A549 (cell line): Measurements from ENCODE around the gene NINJ1. TPM values are rescaled to one million over a fixed set of nuclear protein-coding genes. Genes with fewer than 3 reads are reported as not detected.

Source experiments
- ATAC-seq, 2 experiments: fragments of 200-7000 bp in 1 of 2; fragments of >200 bp in 1 of 2; cut with Nextera tagmentation in 1 of 2; cut with Tn5 transposase in 1 of 2; 3 replicates each; pipeline versions ENCODE4 v1.8.0 to v1.9.1; 2018 to 2020; ENCODE audit warnings: mild to moderate bottlenecking in 1 of 2, moderate library complexity in 1 of 2
- CTCF ChIA-PET: fragments of 300-600 bp; sonication (Branson Sonifier 250); formaldehyde crosslinking; extraction: SDS; loops from one replicate; lab custom pipeline; 2021; ENCODE audit warnings: antibody characterized with exemption, inconsistent platforms; lab: Yijun Ruan, JAX
- POLR2A ChIA-PET: fragments of 350-600 bp; formaldehyde crosslinking; extraction: SDS; loops from one replicate; lab custom pipeline; 2021; ENCODE audit warnings: antibody characterized with exemption, inconsistent platforms; lab: Yijun Ruan, JAX
- DNase-seq, 2 experiments: peaks; one replicate each; pipeline versions ENCODE4 v3.0.0 to v3.0.0-alpha.2; 2011 to 2016; ENCODE audit warnings: low read depth in 1 of 2, low spot score in 1 of 2
- FAIRE-seq: peaks from 2 replicates; lab custom pipeline; 2011; peaks lifted over from hg19 to GRCh38; lab: Jason Lieb, UNC
- H3K27ac ChIP-seq, 2 experiments: fragments of >200 bp; sonication (Bioruptor Twin); formaldehyde crosslinking; 3 replicates each; pipeline ENCODE4 v1.5.1; 2016 to 2017
- H3K4me1 ChIP-seq: fragments of >200 bp; sonication (Bioruptor Twin); formaldehyde crosslinking; 3 replicates; pipeline ENCODE4 v1.6.1; 2016
- H3K4me2 ChIP-seq: fragments of >200 bp; sonication (Bioruptor Twin); formaldehyde crosslinking; 3 replicates; pipeline ENCODE4 v1.6.1; 2016
- H3K4me3 ChIP-seq: fragments of >200 bp; sonication (Bioruptor Twin); formaldehyde crosslinking; 3 replicates; pipeline ENCODE4 v1.5.1; 2016
- H3K9me3 ChIP-seq: fragments of >200 bp; sonication (Bioruptor Twin); formaldehyde crosslinking; 3 replicates; pipeline ENCODE4 v1.6.1; 2016
- EP300 ChIP-seq, 2 experiments: fragments of >200 bp; sonication (Bioruptor Twin); formaldehyde crosslinking; IDR thresholded peaks; 2 replicates in 1 of 2; 3 replicates in 1 of 2; pipeline ENCODE4 v1.6.1; 2016 to 2017
- FOSL2 ChIP-seq, 2 experiments: fragments of 450-650 bp in 1 of 2; fragments of >200 bp in 1 of 2; sonication (Bioruptor Twin) in 1 of 2; formaldehyde crosslinking; IDR thresholded peaks; 2 replicates each; pipeline versions ENCODE4 v1.5.0 to v1.6.1; 2016 to 2020; ENCODE audit warnings: mild to moderate bottlenecking in 1 of 2, moderate library complexity in 1 of 2
- HDAC2 ChIP-seq: fragments of 200-600 bp; sonication (generic); IDR thresholded peaks from 2 replicates; pipeline ENCODE4 v1.6.1; 2016
- HOXA7 ChIP-seq: fragments of 250-450 bp; sonication (Bioruptor Pico); IDR thresholded peaks from 2 replicates; pipeline ENCODE4 v1.5.0; 2020; ENCODE audit warnings: mild to moderate bottlenecking, moderate library complexity
- MAFK ChIP-seq: fragments of 450-650 bp; IDR thresholded peaks from 2 replicates; pipeline ENCODE4 v1.6.1; 2014; ENCODE audit not compliant: partially characterized antibody
- MYC ChIP-seq: IDR thresholded peaks from 2 replicates; pipeline ENCODE4 v1.6.1; 2012; ENCODE audit warnings: mild to moderate bottlenecking, inconsistent platforms, low read length, improper control_type of control experiment, borderline replicate concordance
- POLR2A ChIP-seq: IDR thresholded peaks from 2 replicates; pipeline ENCODE4 v1.6.1; 2012; ENCODE audit warnings: mild to moderate bottlenecking, low read length
- POLR2AphosphoS2 ChIP-seq: conservative IDR thresholded peaks from 2 replicates; pipeline ENCODE4 v1.6.1; 2012; ENCODE audit warnings: low read length, improper control_type of control experiment, inconsistent platforms
- RAD21 ChIP-seq, 2 experiments: fragments of >200 bp in 1 of 2; sonication (Bioruptor Twin) in 1 of 2; formaldehyde crosslinking in 1 of 2; IDR thresholded peaks in 1 of 2; conservative IDR thresholded peaks in 1 of 2; 2 replicates in 1 of 2; 3 replicates in 1 of 2; pipeline ENCODE4 v1.6.1; 2012 to 2018; ENCODE audit warnings: inconsistent platforms in 1 of 2
- SREBF2 ChIP-seq: fragments of 450-650 bp; IDR thresholded peaks from 2 replicates; pipeline ENCODE4 v1.6.1; 2014; ENCODE audit warnings: mild to moderate bottlenecking, moderate library complexity
- TP53 ChIP-seq: fragments of 250-450 bp; sonication (Bioruptor Pico); IDR thresholded peaks from 2 replicates; pipeline ENCODE4 v1.5.0; 2021; ENCODE audit warnings: mild to moderate bottlenecking, moderate library complexity
- ZC3H11A ChIP-seq: fragments of 450-650 bp; IDR thresholded peaks from 2 replicates; pipeline ENCODE4 v1.6.1; 2014; ENCODE audit warnings: antibody characterized with exemption, mild to moderate bottlenecking
- ZFP36 ChIP-seq: fragments of 450-650 bp; IDR thresholded peaks from 2 replicates; pipeline ENCODE4 v1.6.1; 2014; ENCODE audit warnings: borderline replicate concordance; ENCODE audit not compliant: partially characterized antibody
- WGBS: methylation state at CpG from one replicate; pipeline ENCODE4 v1.1.6; 2017; ENCODE audit errors: missing lambda C conversion rate; 5-methylcytosine and 5-hydroxymethylcytosine counted together
- polyA plus RNA-seq, 4 experiments: library from polyadenylated mRNA; depleted of rRNA in 3 of 4; stranded (reverse); fragments of >200 nt; fragmentation: RNase III in 1 of 4; extraction: RNeasy Plus Mini Kit Qiagen cat#74134 plus additional on column Dnase treatment in 1 of 4; gene quantifications; 2 replicates in 3 of 4; 3 replicates in 1 of 4; pipeline ENCODE4 v1.2.3, GENCODE V29; 2011 to 2017
- TF ChIP-seq, protein P1 (sequence below): IDR thresholded peaks from 2 replicates; pipeline ENCODE4 v1.6.1; 2012
- TF ChIP-seq, protein P2 (sequence below): fragments of 450-650 bp; IDR thresholded peaks from 2 replicates; pipeline ENCODE4 v1.6.1; 2014; ENCODE audit warnings: antibody characterized with exemption
- TF ChIP-seq, protein P3 (sequence below): fragments of >200 bp; sonication (Bioruptor Twin); formaldehyde crosslinking; IDR thresholded peaks from 2 replicates; pipeline ENCODE4 v1.6.1; 2016
- TF ChIP-seq, protein P4 (sequence below): fragments of 250-450 bp; sonication (Bioruptor Pico); IDR thresholded peaks from 2 replicates; pipeline ENCODE4 v1.5.0; 2021; ENCODE audit warnings: mild to moderate bottlenecking, moderate library complexity, borderline replicate concordance
- TF ChIP-seq, protein P5 (sequence below): fragments of 200-600 bp; sonication (generic); IDR thresholded peaks from 2 replicates; pipeline ENCODE4 v1.6.1; 2016; ENCODE audit warnings: antibody characterized with exemption, mild to moderate bottlenecking, moderate library complexity
- TF ChIP-seq, protein P6 (sequence below): fragments of >200 bp; sonication (Bioruptor Twin); formaldehyde crosslinking; IDR thresholded peaks from 3 replicates; pipeline ENCODE4 v1.5.1; 2016

Gene NINJ1
- polyA plus RNA-seq, 2 of the 4 experiments (the other 2 are of a cell fraction): 27.0 to 60.4 TPM

DNA sequence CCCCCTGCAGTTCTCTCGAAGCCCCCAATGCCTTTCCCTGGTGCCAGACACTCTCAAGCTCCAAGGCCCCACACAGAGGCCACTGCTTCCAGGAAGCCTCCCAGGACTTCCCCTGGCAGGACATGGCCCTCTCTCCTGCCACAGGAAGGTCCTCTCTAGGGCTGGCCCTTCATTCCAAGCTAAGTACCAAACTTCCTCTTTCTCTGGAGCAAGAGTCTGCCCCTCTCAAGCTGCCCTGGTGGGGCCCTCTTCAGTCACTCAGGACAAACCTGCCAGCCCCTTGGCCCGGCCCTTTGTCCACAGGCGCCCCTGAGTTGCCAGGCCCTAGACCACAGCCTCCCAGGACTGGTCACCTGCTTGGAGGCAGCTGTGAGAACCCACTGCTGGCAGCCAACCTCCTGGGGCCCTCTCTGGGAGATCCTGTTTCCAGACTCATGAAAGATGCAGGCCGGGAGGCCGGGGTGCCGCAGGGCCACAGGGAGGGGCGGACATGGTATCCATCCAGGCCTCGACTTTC lies 6.6 kb downstream of the NINJ1 start:
- POLR2A ChIA-PET: no interaction called here
- CTCF ChIA-PET: interaction anchor here (0.7 to 3.9 kb wide), 2 partner anchors 18 to 175 kb away, joined by 4 to 23 read pairs; no protein-coding TSS in a partner anchor

DNA sequence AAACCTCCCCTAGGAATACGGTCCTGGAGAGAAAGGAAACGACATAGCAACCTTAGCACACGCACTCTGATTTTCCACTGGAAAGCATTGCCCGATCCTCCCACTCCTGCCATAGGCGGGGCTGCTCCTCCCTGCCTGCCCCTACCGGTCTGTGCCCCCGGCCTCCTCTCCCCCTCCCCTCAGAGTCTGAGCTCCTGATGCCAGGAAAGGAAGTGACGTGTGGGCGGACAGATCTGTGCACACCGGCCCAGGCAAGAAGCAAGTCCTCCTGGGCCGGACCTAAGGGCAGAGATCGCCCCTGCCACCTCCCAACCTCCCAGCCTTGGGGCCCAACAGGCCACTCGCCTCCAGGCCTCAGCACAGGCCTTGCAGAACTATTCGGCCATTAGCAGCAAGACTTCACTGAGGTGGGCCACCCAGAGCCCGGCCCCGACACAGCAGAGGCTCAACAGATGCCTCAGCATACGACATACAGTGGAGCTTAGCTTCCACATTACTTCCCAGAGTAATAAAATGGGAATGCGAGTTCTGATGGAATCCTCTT lies 7.2 kb downstream of the NINJ1 start:
- Histone ChIP-seq H3K4me1 (peaks cover 20% of the 10 kb centered on the region), H3K27ac (peak overlapping the region in 1 of 2 experiments; percentile 23; a peak in 1 of 6 replicates), H3K4me3 (no peak overlapping the region)
- no peak for DNase-seq
- no peak for FAIRE-seq
- ChIA-PET POLR2A (no interaction called here), CTCF (interaction anchor here (0.7 to 3.9 kb wide), 2 partner anchors 18 to 176 kb away, joined by 4 to 23 read pairs; no protein-coding TSS in a partner anchor)
- WGBS: 83% methylated on average over 17 of the region's 18 CpGs
- no peak for ATAC-seq
- TF ChIP-seq, protein P1, sequence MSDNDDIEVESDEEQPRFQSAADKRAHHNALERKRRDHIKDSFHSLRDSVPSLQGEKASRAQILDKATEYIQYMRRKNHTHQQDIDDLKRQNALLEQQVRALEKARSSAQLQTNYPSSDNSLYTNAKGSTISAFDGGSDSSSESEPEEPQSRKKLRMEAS: no peak
- TF ChIP-seq SREBF2 (no peak), ZC3H11A (no peak), TP53 (CRISPR knock-in tag) (no peak), EP300 (IDR thresholded peaks at IDR 0.05) (no peak), HOXA7 (no peak)
- TF ChIP-seq, all 56 proteins: peak for 0
- Histone ChIP-seq H3K4me2 (no peak overlapping the region), H3K9me3 (no peaks in the 10 kb centered on the region)

More for the DNA sequence above, 6.6 kb downstream of the NINJ1 start:
- ATAC-seq (no peak), DNase-seq (no peak)
- Histone ChIP-seq H3K4me2 (no peak overlapping the region), H3K4me1 (peaks cover 25% of the 10 kb centered on the region), H3K9me3 (no peaks in the 10 kb centered on the region), H3K27ac (peak overlapping the region in 1 of 2 experiments; percentile 23; a peak in 2 of 6 replicates)
- 67% methylated on average over 6 of the region's 8 CpGs for WGBS
- TF ChIP-seq, protein P2, sequence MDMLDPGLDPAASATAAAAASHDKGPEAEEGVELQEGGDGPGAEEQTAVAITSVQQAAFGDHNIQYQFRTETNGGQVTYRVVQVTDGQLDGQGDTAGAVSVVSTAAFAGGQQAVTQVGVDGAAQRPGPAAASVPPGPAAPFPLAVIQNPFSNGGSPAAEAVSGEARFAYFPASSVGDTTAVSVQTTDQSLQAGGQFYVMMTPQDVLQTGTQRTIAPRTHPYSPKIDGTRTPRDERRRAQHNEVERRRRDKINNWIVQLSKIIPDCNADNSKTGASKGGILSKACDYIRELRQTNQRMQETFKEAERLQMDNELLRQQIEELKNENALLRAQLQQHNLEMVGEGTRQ: no peak
- peak; percentile 67 for TF ChIP-seq ZFP36
- TF ChIP-seq, protein P3, sequence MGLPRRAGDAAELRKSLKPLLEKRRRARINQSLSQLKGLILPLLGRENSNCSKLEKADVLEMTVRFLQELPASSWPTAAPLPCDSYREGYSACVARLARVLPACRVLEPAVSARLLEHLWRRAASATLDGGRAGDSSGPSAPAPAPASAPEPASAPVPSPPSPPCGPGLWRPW: no peak
- TF ChIP-seq, all 56 proteins: peak for 1
- FAIRE-seq: no peak
- no peak overlapping the region for H3K4me3 ChIP-seq

DNA sequence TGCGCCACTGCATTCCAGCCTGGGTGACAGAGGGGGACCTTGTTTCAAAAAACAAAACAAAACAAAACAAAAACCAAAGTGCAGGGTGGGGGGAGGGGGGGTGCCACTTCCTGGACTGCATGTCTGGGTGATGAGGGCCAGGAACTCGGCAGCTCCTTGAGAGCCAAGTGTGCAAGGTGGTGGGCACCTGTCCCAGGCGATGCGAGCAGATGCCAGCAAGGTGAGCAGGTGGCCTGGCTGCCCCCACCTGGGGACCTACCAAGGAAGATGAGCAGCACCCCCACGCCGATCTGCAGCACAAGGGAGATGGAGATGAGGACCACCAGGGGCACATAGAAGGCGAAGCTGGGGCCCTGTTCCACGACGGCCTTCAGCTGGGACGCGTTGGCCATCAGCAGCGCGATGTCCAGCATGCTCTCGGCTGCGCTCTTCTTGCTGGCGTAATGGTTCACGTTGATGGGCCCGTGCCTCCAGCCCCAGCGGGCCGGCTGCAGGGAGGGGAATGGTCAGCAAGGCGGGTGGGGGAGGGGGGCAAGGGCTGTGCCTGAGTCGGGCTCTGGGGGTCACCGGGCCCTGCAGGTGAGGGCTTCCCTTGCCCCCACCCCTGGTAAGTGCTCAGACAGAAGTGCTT lies 7.8 kb downstream of the NINJ1 start:
- H3K4me3 ChIP-seq: no peak overlapping the region
- POLR2A ChIA-PET: no interaction called here
- CTCF ChIA-PET: interaction anchor here (0.6 to 8.0 kb wide), 6 partner anchors 9 to 179 kb away, joined by 3 to 42 read pairs (median 4); partner anchors contain the start of gene NINJ1
- TF ChIP-seq TP53 (CRISPR knock-in tag) (no peak), FOSL2 (IDR thresholded peaks at IDR 0.05) (no peak), FOSL2 (CRISPR knock-in tag; IDR thresholded peaks at IDR 0.05) (no peak), POLR2AphosphoS2 (no peak), POLR2A (no peak), HDAC2 (no peak), MYC (no peak), ZC3H11A (no peak), RAD21 (conservative IDR thresholded peaks at IDR 0.05 in 1 of 2, IDR thresholded peaks at IDR 0.05 in 1 of 2) (no peak), MAFK (no peak)
- TF ChIP-seq, protein P4, sequence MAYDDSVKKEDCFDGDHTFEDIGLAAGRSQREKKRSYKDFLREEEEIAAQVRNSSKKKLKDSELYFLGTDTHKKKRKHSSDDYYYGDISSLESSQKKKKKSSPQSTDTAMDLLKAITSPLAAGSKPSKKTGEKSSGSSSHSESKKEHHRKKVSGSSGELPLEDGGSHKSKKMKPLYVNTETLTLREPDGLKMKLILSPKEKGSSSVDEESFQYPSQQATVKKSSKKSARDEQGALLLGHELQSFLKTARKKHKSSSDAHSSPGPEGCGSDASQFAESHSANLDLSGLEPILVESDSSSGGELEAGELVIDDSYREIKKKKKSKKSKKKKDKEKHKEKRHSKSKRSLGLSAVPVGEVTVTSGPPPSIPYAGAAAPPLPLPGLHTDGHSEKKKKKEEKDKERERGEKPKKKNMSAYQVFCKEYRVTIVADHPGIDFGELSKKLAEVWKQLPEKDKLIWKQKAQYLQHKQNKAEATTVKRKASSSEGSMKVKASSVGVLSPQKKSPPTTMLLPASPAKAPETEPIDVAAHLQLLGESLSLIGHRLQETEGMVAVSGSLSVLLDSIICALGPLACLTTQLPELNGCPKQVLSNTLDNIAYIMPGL (CRISPR knock-in tag): no peak
- TF ChIP-seq, protein P2: no peak
- TF ChIP-seq, protein P5, sequence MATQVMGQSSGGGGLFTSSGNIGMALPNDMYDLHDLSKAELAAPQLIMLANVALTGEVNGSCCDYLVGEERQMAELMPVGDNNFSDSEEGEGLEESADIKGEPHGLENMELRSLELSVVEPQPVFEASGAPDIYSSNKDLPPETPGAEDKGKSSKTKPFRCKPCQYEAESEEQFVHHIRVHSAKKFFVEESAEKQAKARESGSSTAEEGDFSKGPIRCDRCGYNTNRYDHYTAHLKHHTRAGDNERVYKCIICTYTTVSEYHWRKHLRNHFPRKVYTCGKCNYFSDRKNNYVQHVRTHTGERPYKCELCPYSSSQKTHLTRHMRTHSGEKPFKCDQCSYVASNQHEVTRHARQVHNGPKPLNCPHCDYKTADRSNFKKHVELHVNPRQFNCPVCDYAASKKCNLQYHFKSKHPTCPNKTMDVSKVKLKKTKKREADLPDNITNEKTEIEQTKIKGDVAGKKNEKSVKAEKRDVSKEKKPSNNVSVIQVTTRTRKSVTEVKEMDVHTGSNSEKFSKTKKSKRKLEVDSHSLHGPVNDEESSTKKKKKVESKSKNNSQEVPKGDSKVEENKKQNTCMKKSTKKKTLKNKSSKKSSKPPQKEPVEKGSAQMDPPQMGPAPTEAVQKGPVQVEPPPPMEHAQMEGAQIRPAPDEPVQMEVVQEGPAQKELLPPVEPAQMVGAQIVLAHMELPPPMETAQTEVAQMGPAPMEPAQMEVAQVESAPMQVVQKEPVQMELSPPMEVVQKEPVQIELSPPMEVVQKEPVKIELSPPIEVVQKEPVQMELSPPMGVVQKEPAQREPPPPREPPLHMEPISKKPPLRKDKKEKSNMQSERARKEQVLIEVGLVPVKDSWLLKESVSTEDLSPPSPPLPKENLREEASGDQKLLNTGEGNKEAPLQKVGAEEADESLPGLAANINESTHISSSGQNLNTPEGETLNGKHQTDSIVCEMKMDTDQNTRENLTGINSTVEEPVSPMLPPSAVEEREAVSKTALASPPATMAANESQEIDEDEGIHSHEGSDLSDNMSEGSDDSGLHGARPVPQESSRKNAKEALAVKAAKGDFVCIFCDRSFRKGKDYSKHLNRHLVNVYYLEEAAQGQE: no peak
- TF ChIP-seq, protein P1: no peak
- TF ChIP-seq, protein P6, sequence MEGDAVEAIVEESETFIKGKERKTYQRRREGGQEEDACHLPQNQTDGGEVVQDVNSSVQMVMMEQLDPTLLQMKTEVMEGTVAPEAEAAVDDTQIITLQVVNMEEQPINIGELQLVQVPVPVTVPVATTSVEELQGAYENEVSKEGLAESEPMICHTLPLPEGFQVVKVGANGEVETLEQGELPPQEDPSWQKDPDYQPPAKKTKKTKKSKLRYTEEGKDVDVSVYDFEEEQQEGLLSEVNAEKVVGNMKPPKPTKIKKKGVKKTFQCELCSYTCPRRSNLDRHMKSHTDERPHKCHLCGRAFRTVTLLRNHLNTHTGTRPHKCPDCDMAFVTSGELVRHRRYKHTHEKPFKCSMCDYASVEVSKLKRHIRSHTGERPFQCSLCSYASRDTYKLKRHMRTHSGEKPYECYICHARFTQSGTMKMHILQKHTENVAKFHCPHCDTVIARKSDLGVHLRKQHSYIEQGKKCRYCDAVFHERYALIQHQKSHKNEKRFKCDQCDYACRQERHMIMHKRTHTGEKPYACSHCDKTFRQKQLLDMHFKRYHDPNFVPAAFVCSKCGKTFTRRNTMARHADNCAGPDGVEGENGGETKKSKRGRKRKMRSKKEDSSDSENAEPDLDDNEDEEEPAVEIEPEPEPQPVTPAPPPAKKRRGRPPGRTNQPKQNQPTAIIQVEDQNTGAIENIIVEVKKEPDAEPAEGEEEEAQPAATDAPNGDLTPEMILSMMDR: no peak
- H3K4me1 ChIP-seq: peaks cover 14% of the 10 kb centered on the region; the same call in 2 of the 3 replicates
- FAIRE-seq: no peak
- no peak overlapping the region for H3K27ac ChIP-seq
- no peak overlapping the region for H3K4me2 ChIP-seq
- no peaks in the 10 kb centered on the region for H3K9me3 ChIP-seq
- ATAC-seq: no peak
- DNase-seq: no peak
- over 99% methylated on average over 21 of the region's 23 CpGs for WGBS
